Activated T-cell treated with anti-CD3 and anti-CD28 coated beads for 1 hour (primary cell): Measurements from ENCODE around the gene SMAD3.
"Not testable (repeated sequence)": the region's sequence is repeated elsewhere in the genome, so short reads cannot be mapped to it uniquely, and the experiment has no call there.

Source experiments
- DNase-seq: peaks from one replicate; pipeline ENCODE4 v3.0.0-alpha.2; 2020; ENCODE audit warnings: low read depth

Gene SMAD3

DNA sequence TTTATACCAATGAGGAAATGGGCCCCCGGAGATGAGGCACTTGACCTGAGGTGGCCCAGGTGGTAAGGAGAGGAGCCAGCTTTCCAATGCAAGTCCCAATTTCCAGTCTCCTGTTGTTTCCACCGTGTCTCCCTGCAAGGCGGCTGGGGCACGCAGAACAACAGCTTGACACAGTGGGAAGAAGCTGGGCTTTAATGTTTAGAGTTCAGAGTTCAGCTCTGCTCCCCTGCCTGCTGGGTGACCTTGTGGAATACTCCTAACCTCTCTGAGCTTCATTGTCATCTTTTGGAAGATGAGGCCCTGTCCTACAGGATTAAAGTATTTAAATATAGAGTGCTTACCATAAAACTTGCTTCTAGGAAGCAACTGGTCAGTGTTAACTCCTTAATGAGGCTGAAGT is 80.3 kb downstream of the SMAD3 start:
- DNase-seq: no peak

DNA sequence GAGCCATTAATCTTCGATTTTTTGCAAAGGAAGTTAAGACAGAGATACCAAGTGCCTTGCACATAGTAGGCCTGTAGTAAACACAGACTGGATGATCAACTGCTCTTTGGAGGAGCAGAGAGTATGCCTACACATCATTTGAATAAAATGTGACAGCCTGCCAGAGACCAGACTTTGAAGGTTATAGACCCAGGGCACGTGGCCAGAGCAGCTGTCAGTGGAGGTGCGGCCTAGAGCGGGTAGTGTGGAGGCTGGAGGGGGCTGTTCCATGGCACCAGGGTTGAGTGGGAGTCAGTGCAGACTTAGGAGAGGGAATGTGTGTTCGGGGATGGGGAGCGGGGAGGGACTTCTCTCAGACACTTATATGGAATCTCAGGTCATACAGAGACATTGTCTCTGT is 80.8 kb downstream of the SMAD3 start:
- no peak for DNase-seq

DNA sequence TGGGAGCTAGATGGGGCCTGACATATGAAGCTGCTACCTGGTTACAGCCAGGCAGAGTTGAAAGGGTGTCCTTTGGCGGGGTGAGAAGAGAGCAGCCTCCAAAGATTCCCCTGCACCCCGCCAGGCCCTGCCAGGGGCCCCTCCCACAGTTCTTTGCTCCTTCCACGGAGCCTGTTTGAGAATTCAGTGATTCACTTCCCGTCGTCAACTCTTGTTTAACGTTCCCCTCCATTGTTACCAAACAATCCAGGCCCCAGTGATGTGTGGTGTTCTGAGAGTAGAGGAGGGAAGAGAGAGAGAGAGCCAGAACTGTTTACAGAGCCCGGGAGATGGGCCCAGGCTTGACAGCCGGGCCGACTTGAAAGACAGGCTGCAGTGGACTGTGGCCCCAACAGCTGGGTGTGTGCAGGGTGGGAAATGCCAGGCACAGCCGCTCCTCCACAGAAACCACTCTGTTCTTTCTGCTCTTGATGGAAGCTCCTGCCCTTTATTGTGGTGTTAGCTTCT is 81.5 kb downstream of the SMAD3 start:
- DNase-seq: no peak

DNA sequence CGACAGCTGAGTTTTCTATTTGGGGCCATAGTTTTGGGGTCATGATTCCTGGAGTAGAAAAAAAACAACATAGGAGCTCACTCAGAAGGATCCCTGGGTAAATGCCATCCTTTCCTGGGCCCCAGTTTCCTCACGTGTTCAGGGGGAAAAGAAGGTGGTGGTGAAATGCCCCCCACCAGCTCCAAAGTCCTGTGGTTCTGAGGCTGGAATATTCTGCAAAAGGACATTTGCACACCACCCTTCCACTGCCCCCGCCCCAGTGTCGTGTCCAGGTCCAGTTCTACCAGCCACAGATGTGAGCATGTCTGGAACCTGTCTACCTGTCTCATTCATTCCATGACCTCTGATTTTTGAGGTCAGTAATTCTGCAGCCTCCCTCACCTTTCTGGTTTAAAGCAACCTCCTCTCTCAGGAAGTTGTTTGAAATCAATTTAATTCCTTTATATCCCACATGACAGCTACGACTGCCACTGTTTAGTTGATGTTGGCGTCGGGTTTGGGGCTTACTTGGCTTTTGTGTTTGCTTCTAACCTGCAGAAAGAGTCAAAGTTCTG is 82.1 kb downstream of the SMAD3 start:
- DNase-seq: no peak

DNA sequence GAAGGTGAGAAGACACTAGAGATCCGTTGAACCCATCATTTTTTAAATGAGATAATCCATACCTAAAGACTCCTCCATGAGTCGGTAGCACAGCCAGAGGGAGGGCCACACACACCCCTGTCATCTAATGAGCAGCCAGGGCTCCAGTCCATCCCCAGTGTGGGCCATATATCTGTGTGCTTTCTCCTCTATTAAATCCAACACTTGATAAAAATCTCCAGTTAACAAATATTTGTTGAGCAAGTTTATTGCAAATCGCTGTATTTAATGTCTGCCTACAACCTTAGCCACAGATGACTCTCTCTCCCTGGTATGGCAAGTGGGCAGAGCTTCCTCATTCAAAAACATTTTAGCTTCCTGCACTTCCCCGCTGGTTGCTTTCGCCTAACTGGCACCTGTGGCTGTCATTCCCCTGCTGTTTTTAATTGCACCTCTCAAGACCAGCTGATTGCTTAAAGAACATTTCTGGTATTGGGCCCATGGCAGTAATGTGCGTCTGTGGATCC is 82.8 kb downstream of the SMAD3 start:
- DNase-seq: no peak

DNA sequence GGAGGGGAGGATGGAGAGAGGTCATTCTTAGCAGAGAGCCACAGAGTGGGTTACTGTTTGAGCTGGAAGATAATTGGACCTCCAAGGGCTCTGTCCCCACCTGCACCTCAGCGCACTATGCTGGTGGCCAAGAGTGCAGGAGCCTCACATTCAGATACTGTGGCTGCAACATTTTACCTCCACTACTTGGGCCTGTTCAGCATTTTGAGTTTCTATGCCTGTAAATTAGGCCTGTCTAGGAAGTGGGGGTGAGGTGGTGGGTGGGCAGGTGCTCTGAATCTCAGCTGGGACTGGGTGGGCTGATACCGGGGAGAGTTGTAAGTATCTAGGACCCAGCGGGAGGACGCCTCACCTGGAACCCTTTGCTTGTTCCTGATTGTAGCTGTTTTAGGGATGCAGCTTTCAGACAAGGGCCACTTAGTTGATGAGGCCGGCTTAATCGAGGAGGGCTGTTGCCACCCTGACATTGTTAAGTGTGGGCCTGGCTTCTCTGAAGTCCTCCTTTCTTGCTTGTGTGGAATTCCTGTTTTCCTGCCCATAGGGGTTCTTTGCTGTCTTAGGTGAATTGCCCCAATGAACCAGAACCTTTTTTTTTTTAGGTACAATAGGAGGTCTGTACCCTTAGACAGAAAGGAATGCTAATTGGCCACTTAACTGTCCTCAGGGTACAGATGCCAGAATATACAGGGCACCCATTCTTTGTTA is 83.8 kb downstream of the SMAD3 start:
- DNase-seq: no peak

DNA sequence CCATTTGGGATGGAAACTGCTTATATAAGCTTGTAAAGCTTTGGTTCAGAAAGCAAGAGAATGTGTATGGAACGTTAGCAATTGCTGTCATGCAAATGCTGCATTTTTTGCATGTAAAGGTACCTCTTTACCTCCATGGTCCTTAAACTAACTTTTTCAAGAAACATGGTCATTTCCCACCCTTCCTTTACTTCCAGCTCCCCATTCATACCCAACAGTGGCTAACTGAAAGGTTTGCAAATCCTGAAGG is 84.3 kb downstream of the SMAD3 start:
- DNase-seq: no peak

DNA sequence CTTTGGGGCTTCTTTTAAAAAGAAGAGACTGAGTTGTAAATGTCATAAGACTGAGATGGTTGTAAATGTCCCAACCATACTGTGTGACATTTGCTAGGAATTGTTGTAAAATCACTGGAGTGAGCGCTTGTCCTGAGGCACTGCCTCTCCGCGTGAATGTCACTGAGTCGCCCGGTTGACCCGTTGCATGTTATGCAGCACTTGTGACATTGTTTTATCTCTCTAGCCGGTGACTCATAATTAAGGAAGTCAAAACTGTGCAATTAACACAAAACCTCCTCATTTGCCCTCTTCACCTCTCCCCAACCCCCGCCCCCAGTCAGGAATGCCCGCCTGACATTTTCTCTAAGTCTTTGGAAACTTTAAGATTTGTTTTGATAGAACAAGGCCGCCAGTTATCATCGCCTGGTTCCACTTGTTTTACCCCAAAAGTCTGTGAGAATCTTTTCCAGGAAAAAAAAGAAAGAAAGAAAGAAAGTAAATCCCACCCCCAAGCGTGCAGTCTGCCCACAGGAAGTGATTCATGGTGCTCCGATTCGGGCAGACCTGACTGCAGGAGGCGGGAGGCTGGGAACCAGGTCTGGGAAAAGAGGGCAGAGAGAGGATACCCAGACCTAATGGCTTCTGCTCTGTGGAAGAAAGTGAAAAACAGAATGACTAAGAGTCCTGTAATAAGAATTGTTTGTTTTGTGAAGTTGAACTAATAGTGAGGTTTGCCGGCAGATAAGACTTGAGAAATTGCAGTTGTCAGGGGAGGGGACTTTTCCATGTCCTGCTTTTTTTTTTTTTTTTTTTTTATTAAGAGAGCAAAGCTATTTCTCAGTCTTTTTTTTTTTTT is 84.8 kb downstream of the SMAD3 start:
- DNase-seq: no peak

DNA sequence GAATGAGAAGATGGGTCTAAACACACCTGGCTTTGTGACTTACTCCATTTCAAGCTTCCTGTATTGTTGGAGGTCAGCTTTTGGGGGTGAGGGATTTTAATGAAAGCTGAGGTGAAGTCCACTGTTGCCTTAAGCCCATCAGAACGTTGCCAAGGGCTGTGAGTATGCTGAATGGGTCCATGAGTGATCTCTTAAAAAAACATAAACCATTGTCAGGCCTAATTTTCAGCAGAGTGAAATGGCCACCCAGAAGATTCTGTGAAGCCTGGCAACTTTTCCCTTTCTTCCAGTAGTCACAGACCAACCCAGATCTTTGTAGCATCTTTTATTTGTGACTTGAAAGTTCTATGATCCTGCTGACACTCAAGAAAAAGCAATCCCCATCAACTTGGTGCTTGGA is 87.0 kb downstream of the SMAD3 start:
- DNase-seq: no peak

DNA sequence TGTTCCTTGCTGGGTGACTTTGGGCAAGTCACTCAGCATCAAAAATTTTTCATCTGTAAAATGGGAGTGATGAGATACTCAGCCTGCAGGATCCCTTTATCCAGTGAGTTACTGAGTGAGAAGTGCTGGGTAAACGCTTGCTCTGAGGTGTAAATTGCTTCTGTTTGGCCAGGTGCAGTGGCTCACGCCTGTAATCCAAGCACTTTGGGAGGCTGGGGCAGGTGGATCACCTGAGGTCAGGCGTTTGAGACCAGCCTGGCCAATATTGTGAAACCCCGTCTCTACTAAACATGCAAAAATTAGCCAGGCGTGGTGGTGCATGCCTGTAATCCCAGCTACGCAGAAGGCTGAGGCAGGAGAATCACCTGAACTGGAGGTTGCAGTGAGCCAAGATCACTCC is 87.6 kb downstream of the SMAD3 start:
- not testable (repeated sequence) for DNase-seq

DNA sequence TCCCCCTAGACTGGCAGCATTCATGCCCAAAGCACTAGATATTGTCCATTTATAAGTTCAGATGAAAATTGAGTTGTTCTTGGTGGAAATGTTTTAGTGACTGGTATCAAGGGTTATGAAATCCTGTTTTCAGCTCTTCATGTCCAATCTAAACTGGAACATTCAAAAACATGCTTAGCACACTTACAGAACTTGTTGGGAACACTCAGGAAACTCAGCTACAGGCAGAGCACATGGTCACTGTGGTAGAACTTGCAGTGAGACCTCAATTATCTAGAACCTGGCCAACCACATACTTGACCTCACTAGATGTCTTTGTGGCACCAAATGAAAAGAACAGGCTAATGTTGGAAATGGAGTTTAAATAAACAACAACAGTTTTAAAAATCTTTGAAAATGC is 88.8 kb downstream of the SMAD3 start:
- no peak for DNase-seq

DNA sequence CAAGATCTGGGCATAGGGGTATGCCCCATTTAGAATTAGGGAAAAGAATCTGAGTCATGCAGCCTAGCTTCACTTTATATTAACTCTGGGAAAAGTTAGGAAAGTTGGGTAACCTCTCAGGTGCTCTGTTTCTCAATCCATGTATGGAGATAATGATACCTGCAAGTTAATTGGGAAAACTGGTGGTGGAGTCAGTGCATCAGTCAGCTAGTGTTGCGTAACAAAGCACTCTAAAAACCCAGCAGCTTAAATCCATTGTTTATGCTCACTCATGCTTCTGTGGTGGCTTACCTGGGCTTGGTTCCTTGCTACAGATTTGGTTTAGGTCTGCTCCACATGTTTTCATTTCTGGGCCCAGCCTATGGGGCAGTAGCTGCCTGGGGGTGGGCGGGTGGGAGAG is 91.0 kb downstream of the SMAD3 start:
- no peak for DNase-seq

DNA sequence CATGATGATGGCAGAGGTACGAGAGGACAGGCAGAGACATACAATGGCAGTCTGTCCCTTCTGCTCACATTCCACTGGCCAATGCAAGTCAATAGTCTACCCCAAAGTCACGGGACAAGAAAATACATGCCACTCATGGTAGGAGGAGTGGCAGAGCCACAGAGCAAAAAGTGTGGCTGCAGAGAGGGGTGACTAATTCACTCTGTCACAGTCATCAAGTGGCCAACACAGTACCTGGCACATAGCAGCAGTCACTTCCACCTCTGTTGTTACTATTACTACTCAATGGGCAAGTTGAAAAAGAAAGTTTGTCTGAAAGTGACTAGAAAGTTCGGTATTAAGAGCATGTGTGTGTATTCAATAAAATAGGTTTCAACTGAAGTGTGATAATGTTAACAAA is 91.4 kb downstream of the SMAD3 start:
- no peak for DNase-seq

DNA sequence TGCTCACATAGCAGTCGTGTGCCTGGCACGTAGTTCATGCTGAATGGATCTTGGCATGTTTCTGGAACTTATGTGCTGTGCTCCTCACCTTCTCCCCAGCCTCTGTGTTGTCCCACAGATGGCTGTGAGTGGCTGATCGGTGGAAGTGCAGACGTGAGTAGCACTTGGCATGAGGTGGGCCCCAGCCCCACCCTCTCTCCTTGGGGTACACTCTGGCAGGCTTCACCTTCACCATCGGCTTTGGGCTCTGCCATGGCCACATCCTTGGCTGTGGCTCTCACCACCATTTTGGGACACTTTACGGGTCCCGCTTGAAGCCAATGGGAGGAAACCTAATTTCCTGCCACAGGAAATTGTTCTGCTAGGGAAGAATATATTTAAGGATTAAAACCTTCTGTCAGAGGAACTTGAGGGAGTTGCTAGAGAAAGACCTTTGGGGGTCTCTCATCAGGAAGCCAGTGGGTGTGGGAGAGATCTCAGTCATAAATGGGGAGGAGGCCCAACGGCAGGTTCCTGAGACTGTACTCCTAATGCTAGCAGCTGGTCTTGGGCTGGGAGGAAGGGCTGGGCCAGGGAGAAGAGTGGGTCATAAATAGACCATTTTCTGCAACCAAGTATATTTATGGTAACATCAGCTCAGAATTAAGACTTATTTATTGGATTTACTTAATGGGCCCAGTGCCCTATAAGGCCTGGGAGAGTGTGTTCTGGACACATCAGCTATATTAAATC is 92.3 kb downstream of the SMAD3 start:
- DNase-seq: no peak

DNA sequence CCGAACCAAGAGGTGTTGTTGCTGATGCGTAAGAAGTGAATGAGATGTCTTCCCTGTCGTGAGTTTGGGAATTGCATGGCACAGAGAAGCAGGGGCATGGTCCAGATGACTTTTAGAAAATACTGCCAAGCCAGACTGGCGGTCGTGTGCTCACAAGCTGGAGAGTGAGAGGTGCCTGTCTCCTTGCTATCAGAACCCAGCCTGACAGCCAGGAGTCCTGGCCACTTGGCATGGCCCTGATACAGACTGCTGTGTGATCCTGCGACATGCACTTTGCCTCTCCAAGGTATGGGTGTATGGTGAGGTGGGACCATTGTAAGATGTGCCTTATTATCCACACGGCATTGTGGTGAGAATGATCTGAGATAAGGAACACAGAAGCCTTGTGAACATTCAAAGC is 93.0 kb downstream of the SMAD3 start:
- DNase-seq: no peak

DNA sequence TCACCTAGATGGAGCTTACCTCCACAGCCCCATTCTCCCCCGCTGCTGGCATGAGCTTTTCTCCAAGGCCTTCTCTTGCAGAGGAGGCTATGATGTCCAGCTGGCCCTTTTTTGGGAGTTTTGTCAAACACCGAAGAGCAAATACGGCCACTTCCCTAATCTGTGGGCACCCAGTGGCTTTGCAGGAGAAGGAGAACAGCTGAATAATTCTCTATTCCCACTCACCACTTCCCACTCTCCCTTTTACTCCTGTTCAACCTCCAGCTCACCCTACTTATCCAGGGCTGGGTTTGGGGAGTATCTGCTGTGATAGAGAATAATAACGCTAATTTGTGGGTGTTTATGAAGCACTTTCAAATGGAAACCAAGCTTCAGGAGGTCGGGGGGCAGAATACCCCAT is 96.0 kb downstream of the SMAD3 start:
- DNase-seq: no peak

DNA sequence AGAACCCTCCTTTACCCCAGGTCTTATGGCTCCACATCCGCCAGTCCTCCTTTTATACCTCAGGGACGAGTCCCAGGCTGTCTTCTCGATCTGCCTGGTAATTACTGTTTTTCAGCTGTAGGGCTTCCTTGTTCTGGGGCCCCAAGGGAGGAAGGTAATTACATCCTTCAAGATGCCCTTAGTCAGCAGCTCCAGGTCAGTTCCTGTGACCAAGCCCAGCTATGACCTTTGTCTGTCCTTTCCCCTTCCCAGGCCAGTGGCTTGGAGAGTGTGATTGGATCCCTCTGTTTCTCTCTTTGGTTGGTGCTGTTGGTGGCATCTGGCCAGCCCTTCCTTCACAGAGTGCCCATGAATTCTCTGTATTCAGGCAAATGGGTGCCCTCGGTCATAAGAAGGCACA is 96.5 kb downstream of the SMAD3 start:
- no peak for DNase-seq

DNA sequence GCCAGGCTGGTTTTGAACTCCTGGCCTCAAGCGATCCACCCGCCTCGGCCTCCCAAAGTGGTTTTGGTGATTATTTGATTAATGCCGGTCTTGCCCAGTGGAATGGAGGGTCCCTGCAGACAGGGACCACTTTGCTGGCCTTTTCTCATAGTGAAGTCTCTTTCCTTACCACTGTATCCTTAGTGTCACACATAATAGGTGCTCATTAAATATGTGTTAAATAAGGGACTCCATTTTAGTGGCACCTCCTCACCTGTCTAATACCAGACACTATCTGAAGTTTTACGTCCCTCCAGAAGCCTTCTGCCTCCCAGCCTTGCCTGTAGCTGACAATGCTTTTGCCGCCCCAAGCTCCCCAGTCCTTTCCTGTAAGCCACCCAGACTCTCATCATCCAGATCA is 97.8 kb downstream of the SMAD3 start:
- no peak for DNase-seq

DNA sequence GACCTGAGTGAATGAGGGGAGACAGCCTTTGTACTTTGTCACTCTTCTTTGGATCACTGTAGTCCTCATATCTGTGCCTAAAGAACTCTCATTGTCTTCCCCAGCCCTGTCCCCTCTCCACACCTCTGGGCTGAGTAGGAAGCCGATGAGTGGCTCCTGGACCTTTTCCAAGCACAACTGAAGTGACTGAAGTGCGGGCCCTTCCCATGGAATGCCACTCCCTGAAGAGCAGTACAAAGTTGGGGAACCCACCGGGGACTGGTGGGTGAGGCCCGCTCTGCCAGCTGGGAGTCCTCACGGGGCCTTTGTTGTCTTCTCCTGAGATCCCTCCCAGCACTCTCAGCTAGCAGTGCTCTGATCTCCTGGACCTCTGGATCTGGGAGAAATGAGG is 99.0 kb downstream of the SMAD3 start:
- DNase-seq: no peak

DNA sequence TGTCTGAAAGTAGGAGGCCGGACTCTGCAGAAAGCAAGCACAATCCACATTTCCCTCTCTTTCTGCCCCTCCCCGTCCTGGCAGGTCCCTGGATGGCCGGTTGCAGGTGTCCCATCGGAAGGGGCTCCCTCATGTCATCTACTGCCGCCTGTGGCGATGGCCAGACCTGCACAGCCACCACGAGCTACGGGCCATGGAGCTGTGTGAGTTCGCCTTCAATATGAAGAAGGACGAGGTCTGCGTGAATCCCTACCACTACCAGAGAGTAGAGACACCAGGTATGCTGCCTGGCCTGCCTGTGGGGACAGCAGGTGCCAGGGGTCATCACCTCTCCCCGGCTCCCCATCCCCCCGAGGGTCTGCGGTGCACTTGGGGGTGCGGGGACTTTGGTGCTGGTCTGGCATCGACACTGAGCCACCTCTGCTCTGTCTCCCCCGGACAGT is 99.4 kb downstream of the SMAD3 start:
- DNase-seq: no peak

DNA sequence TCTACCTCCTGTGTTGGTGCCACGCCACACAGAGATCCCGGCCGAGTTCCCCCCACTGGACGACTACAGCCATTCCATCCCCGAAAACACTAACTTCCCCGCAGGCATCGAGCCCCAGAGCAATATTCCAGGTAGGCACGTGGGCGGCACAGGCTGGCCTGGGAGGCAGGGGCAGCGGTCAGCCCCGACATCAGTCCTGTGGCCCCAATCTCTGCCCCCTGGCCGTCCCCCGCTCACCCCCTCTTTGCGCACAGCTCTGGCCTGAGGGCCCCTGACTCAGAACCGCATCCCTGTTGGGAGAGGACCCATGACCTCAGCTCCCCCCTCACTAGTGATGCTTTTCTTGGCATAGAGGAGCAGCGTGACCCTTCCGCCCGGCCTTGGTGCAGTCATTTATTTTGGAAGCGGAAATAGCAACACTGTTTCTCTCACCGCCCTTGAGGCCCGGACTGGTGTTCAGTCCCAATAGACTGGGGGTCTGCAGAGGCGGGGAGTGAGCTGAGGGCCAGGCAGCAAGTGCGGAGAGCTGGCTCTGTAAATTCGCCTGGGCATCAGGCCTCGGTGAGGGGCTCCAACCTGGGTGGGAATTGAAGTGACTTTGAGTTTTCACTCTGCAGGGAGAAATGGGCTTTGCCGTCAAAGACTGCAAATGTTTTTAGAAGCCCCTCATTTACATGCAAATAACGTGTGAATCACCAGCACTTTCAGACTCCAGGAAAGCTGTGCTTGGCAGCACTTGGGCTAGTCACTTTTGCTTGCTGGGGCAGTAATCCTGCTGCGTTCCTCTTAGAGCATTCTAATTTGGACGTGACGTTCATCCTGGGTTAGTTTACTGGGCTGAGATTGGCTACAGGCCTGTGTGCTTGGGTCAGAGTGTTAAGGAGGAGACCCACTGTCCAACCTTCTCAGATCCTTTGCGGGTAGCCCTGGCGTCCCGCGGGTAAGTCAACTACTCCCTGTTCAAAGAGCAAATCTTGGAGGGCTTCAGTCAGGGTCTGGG is 100.2 kb downstream of the SMAD3 start:
- DNase-seq: no peak
